Measurements from ENCODE around the gene PRKAR1B. TPM values are rescaled to one million over a fixed set of nuclear protein-coding genes. Genes with fewer than 3 reads are reported as not detected.

PRKAR1B gene
- total RNA-seq, 1 donor from 2014 or later, result 14.7 TPM

DNA sequence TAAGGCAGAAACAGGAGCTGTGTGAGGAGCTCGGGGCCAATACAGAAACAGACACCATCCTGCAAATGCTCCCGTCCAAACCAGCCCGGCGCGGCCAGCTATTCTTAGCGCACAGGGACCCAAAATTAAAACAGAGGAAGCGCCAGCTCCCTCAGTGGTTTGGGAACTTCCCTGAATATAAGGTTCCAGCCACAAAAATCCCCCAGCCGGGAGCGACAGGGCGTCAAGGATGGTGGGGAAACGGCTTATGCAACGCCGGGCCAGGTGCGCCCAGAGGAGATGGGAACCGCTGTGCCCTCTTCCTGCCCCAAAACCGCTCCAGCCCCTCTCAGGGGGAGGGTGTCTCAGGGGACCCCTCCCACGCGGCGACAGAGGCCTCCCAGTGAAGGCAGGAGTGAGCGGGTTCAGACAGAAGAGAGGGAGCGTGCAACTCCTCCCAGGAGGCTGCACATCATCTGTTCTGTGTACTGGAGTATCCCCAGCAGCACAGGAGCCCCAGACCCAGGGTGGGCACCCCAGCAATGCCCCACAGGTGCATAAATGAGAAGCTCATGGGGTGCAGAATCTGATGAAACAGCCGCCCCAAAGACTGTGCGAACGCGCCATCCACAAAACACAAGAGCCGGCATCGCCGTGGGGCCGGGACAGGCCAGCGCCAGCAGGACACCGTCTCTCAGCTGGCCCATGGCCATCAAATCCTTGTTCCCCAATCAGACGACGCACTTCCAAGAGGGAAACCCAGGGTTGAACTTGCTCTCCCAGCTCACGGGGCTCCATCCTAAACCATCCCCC, 133.6 kb downstream of the PRKAR1B start:
- TF ChIP-seq, protein P1, sequence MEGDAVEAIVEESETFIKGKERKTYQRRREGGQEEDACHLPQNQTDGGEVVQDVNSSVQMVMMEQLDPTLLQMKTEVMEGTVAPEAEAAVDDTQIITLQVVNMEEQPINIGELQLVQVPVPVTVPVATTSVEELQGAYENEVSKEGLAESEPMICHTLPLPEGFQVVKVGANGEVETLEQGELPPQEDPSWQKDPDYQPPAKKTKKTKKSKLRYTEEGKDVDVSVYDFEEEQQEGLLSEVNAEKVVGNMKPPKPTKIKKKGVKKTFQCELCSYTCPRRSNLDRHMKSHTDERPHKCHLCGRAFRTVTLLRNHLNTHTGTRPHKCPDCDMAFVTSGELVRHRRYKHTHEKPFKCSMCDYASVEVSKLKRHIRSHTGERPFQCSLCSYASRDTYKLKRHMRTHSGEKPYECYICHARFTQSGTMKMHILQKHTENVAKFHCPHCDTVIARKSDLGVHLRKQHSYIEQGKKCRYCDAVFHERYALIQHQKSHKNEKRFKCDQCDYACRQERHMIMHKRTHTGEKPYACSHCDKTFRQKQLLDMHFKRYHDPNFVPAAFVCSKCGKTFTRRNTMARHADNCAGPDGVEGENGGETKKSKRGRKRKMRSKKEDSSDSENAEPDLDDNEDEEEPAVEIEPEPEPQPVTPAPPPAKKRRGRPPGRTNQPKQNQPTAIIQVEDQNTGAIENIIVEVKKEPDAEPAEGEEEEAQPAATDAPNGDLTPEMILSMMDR (IDR thresholded peaks at IDR 0.05; ENCODE audit: insufficient read depth, low read depth, low read length), result no peak
- no peak for TF ChIP-seq EZH2 (IDR thresholded peaks at IDR 0.05; ENCODE audit: insufficient read depth, low read length)

DNA sequence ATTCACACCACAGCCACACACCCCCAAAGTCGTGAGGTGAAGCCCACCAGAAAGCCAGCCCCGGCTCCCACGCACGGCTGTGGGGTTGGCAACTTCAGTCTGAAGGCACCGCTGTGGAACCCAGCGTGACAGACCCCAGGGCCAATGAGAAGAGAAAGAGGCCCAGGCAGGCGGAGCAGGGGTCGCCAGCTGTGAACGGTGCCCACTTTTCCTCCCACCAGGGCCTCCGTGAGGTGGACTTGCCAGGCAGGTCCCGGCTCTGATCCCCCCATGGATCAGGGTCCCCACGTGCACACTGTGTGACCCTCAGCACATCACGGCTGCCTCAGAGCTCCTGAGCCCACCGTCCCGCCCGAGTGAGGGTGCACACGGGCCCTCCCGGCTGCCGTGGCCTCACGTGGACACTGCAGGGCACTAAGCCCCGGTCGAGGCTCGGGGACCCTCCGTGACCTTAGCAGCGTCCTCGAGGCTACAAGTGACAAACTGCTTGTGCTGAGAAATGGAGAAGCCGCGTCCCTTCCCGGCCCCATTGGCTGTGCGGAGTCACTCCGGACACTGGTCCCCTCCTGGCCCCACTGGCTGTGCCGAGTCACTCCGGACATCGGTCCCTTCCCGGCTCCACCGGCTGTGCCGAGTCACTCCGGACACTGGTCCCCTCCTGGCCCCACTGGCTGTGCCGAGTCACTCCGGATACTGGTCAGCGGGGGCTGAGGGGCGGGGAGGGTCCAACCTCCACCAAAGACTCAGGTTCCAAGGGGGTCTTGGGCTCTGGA, 135.0 kb downstream of the PRKAR1B start:
- no peak for FAIRE-seq
- H3K9ac ChIP-seq (ENCODE audit: low read length), result no peak overlapping the region
- H3K27me3 ChIP-seq (ENCODE audit: insufficient read depth, low read length), result no peaks in the 10 kb centered on the region
- no peak for DNase-seq (ENCODE audit: low read depth)
- no peak overlapping the region for H3K27ac Mint-ChIP-seq (ENCODE audit: unreplicated experiment)
- H3K4me3 Mint-ChIP-seq (ENCODE audit: unreplicated experiment), result no peak overlapping the region
- H3K4me3 ChIP-seq (ENCODE audit: insufficient read depth, low read depth, low read length), result no peak overlapping the region
- no peaks in the 10 kb centered on the region for H4K20me1 ChIP-seq (ENCODE audit: insufficient read depth, low read length)
- H3K4me1 ChIP-seq (ENCODE audit: insufficient read depth, low read length), result peaks cover 5% of the 10 kb centered on the region
- H3K36me3 Mint-ChIP-seq (ENCODE audit: low read depth, unreplicated experiment), result peaks cover 8% of the 10 kb centered on the region
- TF ChIP-seq, protein P1 (IDR thresholded peaks at IDR 0.05; ENCODE audit: insufficient read depth, low read depth, low read length), result no peak
- TF ChIP-seq EZH2 (IDR thresholded peaks at IDR 0.05; ENCODE audit: insufficient read depth, low read length), result no peak
- H3K4me2 ChIP-seq (ENCODE audit: low read length), result no peak overlapping the region
- H3K4me1 Mint-ChIP-seq (ENCODE audit: low read depth, unreplicated experiment), result peaks cover 5% of the 10 kb centered on the region
- H3K79me2 ChIP-seq (ENCODE audit: insufficient read depth, low read length), result no peaks in the 10 kb centered on the region
- H3K9me3 ChIP-seq (ENCODE audit: insufficient read depth, low read depth, low read length), result peaks cover 9% of the 10 kb centered on the region
- H3K27me3 Mint-ChIP-seq (ENCODE audit: low read depth, unreplicated experiment), result peaks cover 5% of the 10 kb centered on the region
- H2AFZ ChIP-seq (ENCODE audit: low read depth, low read length), result no peak overlapping the region
- H3K27ac ChIP-seq (ENCODE audit: low read depth, low read length), result no peak overlapping the region
- H3K36me3 ChIP-seq (ENCODE audit: insufficient read depth, low read length), result no peaks in the 10 kb centered on the region
- H3K9me3 Mint-ChIP-seq (ENCODE audit: unreplicated experiment), result peaks cover 4% of the 10 kb centered on the region

More for the DNA sequence above, 133.6 kb downstream of the PRKAR1B start:
- Histone ChIP-seq H3K79me2 (ENCODE audit: insufficient read depth, low read length) (no peaks in the 10 kb centered on the region), H3K27ac (ENCODE audit: low read depth, low read length) (no peak overlapping the region), H3K4me3 (ENCODE audit: insufficient read depth, low read depth, low read length) (no peak overlapping the region), H2AFZ (ENCODE audit: low read depth, low read length) (no peak overlapping the region), H3K4me2 (ENCODE audit: low read length) (no peak overlapping the region), H4K20me1 (ENCODE audit: insufficient read depth, low read length) (no peaks in the 10 kb centered on the region), H3K9me3 (ENCODE audit: insufficient read depth, low read depth, low read length) (peaks cover 4% of the 10 kb centered on the region), H3K4me1 (ENCODE audit: insufficient read depth, low read length) (peaks cover 5% of the 10 kb centered on the region), H3K27me3 (ENCODE audit: insufficient read depth, low read length) (no peaks in the 10 kb centered on the region), H3K36me3 (ENCODE audit: insufficient read depth, low read length) (no peaks in the 10 kb centered on the region), H3K9ac (ENCODE audit: low read length) (no peak overlapping the region)
- H3K4me1 Mint-ChIP-seq (ENCODE audit: low read depth, unreplicated experiment), result no peaks in the 10 kb centered on the region
- H3K27me3 Mint-ChIP-seq (ENCODE audit: low read depth, unreplicated experiment), result peaks cover 8% of the 10 kb centered on the region
- no peak overlapping the region for H3K4me3 Mint-ChIP-seq (ENCODE audit: unreplicated experiment)
- peaks cover 7% of the 10 kb centered on the region for H3K36me3 Mint-ChIP-seq (ENCODE audit: low read depth, unreplicated experiment)
- FAIRE-seq (no peak), DNase-seq (ENCODE audit: low read depth) (no peak)
- H3K27ac Mint-ChIP-seq (ENCODE audit: unreplicated experiment), result no peak overlapping the region
- H3K9me3 Mint-ChIP-seq (ENCODE audit: unreplicated experiment), result peaks cover 3% of the 10 kb centered on the region

Measured in astrocyte (in vitro differentiated cells and primary cell).